Fibroblast of pulmonary artery (primary cell): ENCODE results near the gene MISP.
A peak's percentile ranks its signal among the peaks of the same experiment; 100 is the strongest.

Experiments used
- DNase-seq: peaks from one replicate; pipeline ENCODE4 v3.0.0-alpha.2; 2010; ENCODE audit warnings: low read depth
- H3K4me3 ChIP-seq: replicated peaks from 2 replicates; pipeline ENCODE4 v1.5.1; 2011; ENCODE audit warnings: low read depth, mild to moderate bottlenecking, control low read depth, low read length, moderate library complexity
- CTCF ChIP-seq: IDR thresholded peaks from 2 replicates; pipeline ENCODE4 v1.5.1; 2011; ENCODE audit warnings: mild to moderate bottlenecking, control low read depth, low read length, inconsistent platforms; ENCODE audit errors: missing control alignments

MISP gene

GRCh38 chr19:776549-776948 lies 25.6 kb downstream of the MISP start:
- no peak for DNase-seq
- TF ChIP-seq CTCF: no peak
- H3K4me3 ChIP-seq: no peak overlapping the region

GRCh38 chr19:778910-779653 lies 28.2 kb downstream of the MISP start:
- H3K4me3 ChIP-seq: no peak overlapping the region
- no peak for TF ChIP-seq CTCF
- DNase-seq: peak; percentile 95

- TF ChIP-seq CTCF: no peak
- DNase-seq: no peak
- no peak overlapping the region for H3K4me3 ChIP-seq
These were observed 30.0 kb downstream of the MISP start for GRCh38 chr19:780935-781334.

GRCh38 chr19:781800-782184 lies 30.9 kb downstream of the MISP start:
- no peak for DNase-seq
- TF ChIP-seq CTCF: no peak
- no peak overlapping the region for H3K4me3 ChIP-seq

- no peak for TF ChIP-seq CTCF
- peak; percentile 76 for DNase-seq
- H3K4me3 ChIP-seq: peak overlapping the region; percentile 24
These were observed 31.4 kb downstream of the MISP start for GRCh38 chr19:782185-782877.

GRCh38 chr19:782878-783668 lies 32.2 kb downstream of the MISP start:
- no peak for TF ChIP-seq CTCF
- peak overlapping the region; percentile 24 for H3K4me3 ChIP-seq
- DNase-seq: no peak
